DND-41 (cell line): Measurements from ENCODE around the gene PGAM1.

Source experiments
- ATAC-seq: fragments of 200-7000 bp; cut with Tn5 transposase; 3 replicates; pipeline ENCODE4 v1.9.1; 2021; ENCODE audit warnings: low read depth; ENCODE audit not compliant: insufficient read depth
- DNase-seq: peaks from one replicate; pipeline ENCODE4 v3.0.0-alpha.2; 2020
- H2AFZ ChIP-seq: 2 replicates; pipeline ENCODE4 v1.6.0; 2012; ENCODE audit warnings: low read depth, low read length
- H3K27ac ChIP-seq: 2 replicates; pipeline ENCODE4 v1.5.1; 2012; ENCODE audit warnings: low read length, inconsistent platforms
- H3K27me3 ChIP-seq: fragments of 200-600 bp; sonication (generic); 2 replicates; pipeline ENCODE4 v1.6.0; 2012; ENCODE audit warnings: low read length, mild to moderate bottlenecking, inconsistent platforms; ENCODE audit not compliant: insufficient read depth, poor library complexity
- H3K36me3 ChIP-seq: 2 replicates; pipeline ENCODE4 v1.5.1; 2012; ENCODE audit warnings: low read length, inconsistent platforms; ENCODE audit not compliant: insufficient read depth
- H3K4me1 ChIP-seq: 2 replicates; pipeline ENCODE4 v1.5.1; 2012; ENCODE audit warnings: mild to moderate bottlenecking, low read length; ENCODE audit not compliant: insufficient read depth
- H3K4me2 ChIP-seq: 2 replicates; pipeline ENCODE4 v1.6.0; 2012; ENCODE audit warnings: mild to moderate bottlenecking, moderate library complexity, low read length, inconsistent platforms; ENCODE audit not compliant: insufficient read depth
- H3K4me3 ChIP-seq, 2 experiments: fragments of 200-600 bp in 1 of 2; shearing (Covaris generic) in 1 of 2; 2 replicates each; pipeline ENCODE4 v1.5.1; 2012 to 2016; ENCODE audit warnings: inconsistent platforms in 2 of 2, low read length in 2 of 2, mild to moderate bottlenecking in 2 of 2, low read depth in 1 of 2, moderate library complexity in 1 of 2
- H3K79me2 ChIP-seq: 2 replicates; pipeline ENCODE4 v1.6.0; 2012; ENCODE audit warnings: low read length, inconsistent platforms; ENCODE audit not compliant: insufficient read depth
- H3K9ac ChIP-seq: 2 replicates; pipeline ENCODE4 v1.6.0; 2012; ENCODE audit warnings: low read depth, mild to moderate bottlenecking, inconsistent platforms, low read length, moderate library complexity
- H3K9me3 ChIP-seq: 2 replicates; pipeline ENCODE4 v1.5.1; 2012; ENCODE audit warnings: low read length, moderate library complexity, mild to moderate bottlenecking, inconsistent platforms; ENCODE audit not compliant: insufficient read depth, severe bottlenecking
- H4K20me1 ChIP-seq: 2 replicates; pipeline ENCODE4 v1.6.0; 2012; ENCODE audit warnings: low read length; ENCODE audit not compliant: insufficient read depth
- CTCF ChIP-seq: IDR thresholded peaks from 2 replicates; pipeline ENCODE4 v1.5.1; 2012; ENCODE audit warnings: borderline replicate concordance, low read length, moderate library complexity, mild to moderate bottlenecking; ENCODE audit not compliant: poor library complexity, severe bottlenecking; ENCODE audit errors: extremely low read depth
- EZH2 ChIP-seq: IDR thresholded peaks from 3 replicates; pipeline ENCODE4 v1.6.1; 2012; ENCODE audit warnings: borderline replicate concordance, low read depth, mild to moderate bottlenecking, moderate library complexity, low read length, inconsistent platforms; ENCODE audit not compliant: severe bottlenecking

The PGAM1 gene

GRCh38 chr10:97426776-97427570 lies 982 bp downstream of the PGAM1 start:
- no peaks in the 10 kb centered on the region for H3K9me3 ChIP-seq
- peaks cover 56% of the 10 kb centered on the region for H3K36me3 ChIP-seq
- ATAC-seq (no peak; the same call in 2 of the 3 replicates), DNase-seq (peak; percentile 20)
- peak overlapping the region; percentile 99 to 100 for H3K4me3 ChIP-seq
- peaks cover 32% of the 10 kb centered on the region for H3K4me1 ChIP-seq
- H3K79me2 ChIP-seq = peaks cover 55% of the 10 kb centered on the region
- 0 out of 2 replicates have a peak overlapping the region, but pooled peaks have one; percentile 89 for H2AFZ ChIP-seq
- peak overlapping the region; percentile 93 for H3K27ac ChIP-seq
- peaks cover 38% of the 10 kb centered on the region for H4K20me1 ChIP-seq
- no peak for TF ChIP-seq EZH2
- TF ChIP-seq CTCF = no peak
- peak overlapping the region; percentile 94 for H3K4me2 ChIP-seq
- H3K27me3 ChIP-seq = no peaks in the 10 kb centered on the region
- peak overlapping the region; percentile 98 for H3K9ac ChIP-seq

DNA sequence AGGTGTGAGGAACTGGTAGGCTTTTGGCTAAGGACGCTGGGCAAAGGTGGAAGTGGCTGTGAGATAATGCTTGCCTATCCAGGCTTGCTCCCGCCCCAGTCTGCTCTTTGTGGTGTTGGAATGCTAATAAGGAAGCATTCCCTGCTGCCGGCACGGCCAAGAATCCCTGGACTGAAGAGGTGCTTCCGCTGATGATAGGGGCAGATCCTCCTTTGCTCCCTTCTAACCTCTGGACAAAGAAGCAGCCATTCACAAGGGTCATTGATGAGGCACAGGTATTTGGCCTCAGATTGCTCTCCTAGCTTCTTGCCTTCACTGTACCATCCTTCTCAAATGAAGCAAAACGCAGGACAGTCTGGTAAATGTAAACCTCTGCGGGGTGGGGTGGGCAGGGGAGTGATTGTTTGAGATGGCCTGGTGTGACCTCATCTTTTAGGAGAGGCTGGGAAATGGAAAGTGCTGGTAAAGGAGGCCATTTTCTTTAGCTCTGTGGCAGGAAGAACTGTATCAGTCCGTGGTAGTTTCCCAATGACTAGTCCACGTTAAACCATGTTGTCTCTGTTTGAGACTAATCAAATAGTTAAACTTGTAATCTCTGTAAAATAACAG lies 1.7 kb downstream of the PGAM1 start:
- peaks cover 38% of the 10 kb centered on the region for H4K20me1 ChIP-seq
- H3K4me3 ChIP-seq = peak overlapping the region; percentile 99 to 100
- ATAC-seq = no peak
- peaks cover 59% of the 10 kb centered on the region for H3K36me3 ChIP-seq
- H3K9ac ChIP-seq = peak overlapping the region; percentile 98
- no peak overlapping the region for H2AFZ ChIP-seq
- H3K79me2 ChIP-seq = peaks cover 57% of the 10 kb centered on the region
- H3K4me2 ChIP-seq = peak overlapping the region; percentile 94
- no peaks in the 10 kb centered on the region for H3K9me3 ChIP-seq
- TF ChIP-seq CTCF (no peak), EZH2 (no peak)
- H3K27me3 ChIP-seq = no peaks in the 10 kb centered on the region
- peaks cover 32% of the 10 kb centered on the region for H3K4me1 ChIP-seq
- no peak for DNase-seq
- peak overlapping the region; percentile 93 for H3K27ac ChIP-seq

DNA sequence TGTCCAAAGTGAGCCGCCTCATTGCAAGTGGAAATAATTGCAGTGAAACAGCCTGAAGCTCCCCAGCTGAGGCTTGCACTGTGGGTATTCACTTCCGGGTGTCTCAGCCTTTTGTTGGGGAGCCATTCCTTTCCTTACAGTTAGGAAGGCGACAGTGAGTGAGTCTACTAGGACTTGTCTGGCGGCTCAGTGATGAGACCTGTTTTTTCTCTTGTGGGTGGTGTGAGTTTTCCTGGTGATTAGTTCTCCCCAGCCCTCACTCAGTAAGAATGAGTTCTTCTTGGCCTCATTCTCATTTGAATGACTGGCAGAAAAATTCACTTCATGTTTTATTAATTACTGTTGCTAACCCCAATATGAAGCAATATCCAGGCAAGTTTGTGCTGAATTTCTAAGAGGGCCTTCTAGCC lies 2.6 kb downstream of the PGAM1 start:
- H3K36me3 ChIP-seq = peaks cover 64% of the 10 kb centered on the region
- no peak for ATAC-seq
- no peaks in the 10 kb centered on the region for H3K9me3 ChIP-seq
- peaks cover 32% of the 10 kb centered on the region for H3K4me1 ChIP-seq
- H3K27me3 ChIP-seq = no peaks in the 10 kb centered on the region
- peak overlapping the region; percentile 44; the same call in 1 of the 2 replicates for H3K27ac ChIP-seq
- H4K20me1 ChIP-seq = peaks cover 39% of the 10 kb centered on the region
- no peak overlapping the region for H2AFZ ChIP-seq
- H3K4me2 ChIP-seq = peak overlapping the region; percentile 94
- no peak for DNase-seq
- H3K79me2 ChIP-seq = peaks cover 57% of the 10 kb centered on the region
- H3K4me3 ChIP-seq = peak overlapping the region in 1 of 2 experiments; percentile 100; a peak in 3 of 4 replicates
- TF ChIP-seq EZH2 (no peak), CTCF (no peak)
- peak overlapping the region; percentile 98 for H3K9ac ChIP-seq
